T-cell (primary cell): ENCODE measurements around the gene C1orf21. TPM values are rescaled to one million over a fixed set of nuclear protein-coding genes. Genes with fewer than 3 reads are reported as not detected.

Experiments
- ATAC-seq, 4 experiments: fragments of 200-7000 bp in 3 of 4; fragments of 150-1000 bp in 1 of 4; cut with Tn5 transposase; replicated peaks in 1 of 4; 1 replicate in 3 of 4; 2 replicates in 1 of 4; pipeline ENCODE4 v1.10.0; 2021; ENCODE audit warnings: moderate library complexity in 3 of 4, mild to moderate bottlenecking in 2 of 4, moderate number of reproducible peaks in 1 of 4
- CTCF ChIA-PET, 2 donors: fragments of 300-600 bp; sonication (Branson Sonifier 250); formaldehyde crosslinking; loops; one replicate each; lab custom pipeline; 2022; ENCODE audit warnings: antibody characterized with exemption in 2 of 2; lab: Charles Lee
- POLR2A ChIA-PET, 2 donors: fragments of 300-600 bp; sonication (Branson Sonifier 250); formaldehyde crosslinking; loops; one replicate each; lab custom pipeline; 2022; ENCODE audit warnings: antibody characterized with exemption in 2 of 2; lab: Charles Lee
- DNase-seq, 35 experiments: peaks; one replicate each; pipeline versions ENCODE4 v3.0.0 to v3.0.0-alpha.2; 2013 to 2023
- H3K27ac ChIP-seq: one replicate; pipeline ENCODE4 v1.5.1; 2013; ENCODE audit warnings: low read length
- H3K27me3 ChIP-seq, 2 experiments: replicated peaks in 1 of 2; 1 replicate in 1 of 2; 2 replicates in 1 of 2; pipeline versions ENCODE4 v1.6.1 to v1.7.0; 2013; ENCODE audit warnings: low read length in 1 of 2, mixed read lengths in 1 of 2; ENCODE audit not compliant: control insufficient read depth in 2 of 2, insufficient read depth in 2 of 2; ENCODE audit errors: extremely low read depth in 1 of 2
- H3K36me3 ChIP-seq, 2 donors: 1 replicate in 1 of 2; 2 replicates in 1 of 2; pipeline versions ENCODE4 v1.6.1 to v1.7.0; 2013; ENCODE audit warnings: low read length in 1 of 2; ENCODE audit not compliant: control insufficient read depth in 2 of 2, insufficient read depth in 1 of 2; ENCODE audit errors: extremely low read depth in 1 of 2
- H3K4me1 ChIP-seq, 2 experiments: 1 replicate in 1 of 2; 2 replicates in 1 of 2; pipeline versions ENCODE4 v1.6.1 to v1.7.0; 2013; ENCODE audit warnings: low read length in 2 of 2, mixed read lengths in 1 of 2; ENCODE audit not compliant: insufficient read depth in 2 of 2, control insufficient read depth in 1 of 2; ENCODE audit errors: extremely low read depth in 1 of 2
- H3K4me3 ChIP-seq, 2 donors: 1 replicate in 1 of 2; 2 replicates in 1 of 2; pipeline versions ENCODE4 v1.5.1 to v1.7.0; 2013; ENCODE audit warnings: mild to moderate bottlenecking in 2 of 2, low read length in 1 of 2, moderate library complexity in 1 of 2; ENCODE audit not compliant: control insufficient read depth in 1 of 2; ENCODE audit errors: extremely low read depth in 1 of 2
- H3K9me3 ChIP-seq: 2 replicates; pipeline ENCODE4 v1.7.0; 2013
- H3K27ac Mint-ChIP-seq, 2 donors: one replicate each; pipeline ENCODE4 v1.8.0; 2020 to 2021; ENCODE audit warnings: mild to moderate bottlenecking in 2 of 2, mixed read lengths in 2 of 2
- H3K27me3 Mint-ChIP-seq, 2 donors: one replicate each; pipeline ENCODE4 v1.8.0; 2021 to 2022; ENCODE audit warnings: mixed read lengths in 2 of 2
- H3K36me3 Mint-ChIP-seq: one replicate; pipeline ENCODE4 v1.8.0; 2021; ENCODE audit warnings: mixed read lengths
- H3K4me1 Mint-ChIP-seq, 3 donors: one replicate each; pipeline ENCODE4 v1.8.0; 2020 to 2022; ENCODE audit warnings: mixed read lengths in 3 of 3, mild to moderate bottlenecking in 1 of 3
- H3K4me3 Mint-ChIP-seq, 3 donors: one replicate each; pipeline ENCODE4 v1.8.0; 2020 to 2022; ENCODE audit warnings: mild to moderate bottlenecking in 3 of 3, mixed read lengths in 3 of 3, moderate library complexity in 3 of 3
- H3K9me3 Mint-ChIP-seq, 3 donors: one replicate each; pipeline ENCODE4 v1.8.0; 2020 to 2022; ENCODE audit warnings: mixed read lengths in 3 of 3
- WGBS: methylation state at CpG from one replicate; pipeline ENCODE4 v1.1.5; 2013; ENCODE audit warnings: missing lambda C conversion rate; ENCODE audit not compliant: insufficient coverage; 5-methylcytosine and 5-hydroxymethylcytosine counted together
- total RNA-seq, 35 experiments: library from RNA in 6 of 35; stranded (reverse) in 6 of 35; fragments of 120-200 nt in 1 of 35; gene quantifications; one replicate each; pipeline versions ENCODE4 v1.2.1 to v1.2.4 and lab custom pipeline; 2013 to 2026

C1orf21 gene
- total RNA-seq, 5 donors from 2014 or later (not counting 1 experiment from before 2014, with no cell fraction given) = 1.4 to 17.2 (median 5.9) TPM

DNA sequence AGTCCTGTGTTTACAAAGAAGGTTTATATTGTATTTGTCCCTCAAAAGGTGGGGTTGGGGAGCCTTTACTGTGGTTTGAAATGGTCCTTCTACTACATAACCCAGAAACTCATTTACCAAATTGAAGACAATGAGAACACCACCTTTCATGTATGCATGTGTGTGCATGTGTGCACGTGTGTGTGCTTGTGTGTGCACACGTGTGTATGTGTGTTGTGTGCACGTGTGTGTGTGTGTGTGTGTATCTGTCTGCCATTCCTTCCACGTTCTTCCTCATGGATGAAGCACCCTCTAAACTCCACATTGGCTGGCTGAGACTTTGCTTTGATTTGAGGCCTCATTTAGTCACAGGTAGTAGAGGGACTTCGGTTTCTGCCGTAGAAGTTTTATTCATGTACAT, 229.7 kb downstream of the C1orf21 start:
- H3K27me3 ChIP-seq = no peaks in the 10 kb centered on the region
- CTCF ChIA-PET = interaction anchor here in 1 of 2 donors (0.6 kb wide), 1 partner anchor 952 kb away, joined by 5 read pairs; no protein-coding TSS in a partner anchor
- no peaks in the 10 kb centered on the region for H3K9me3 ChIP-seq
- Mint-ChIP-seq H3K4me1 (no peaks in the 10 kb centered on the region), H3K36me3 (no peaks in the 10 kb centered on the region), H3K9me3 (no peaks in the 10 kb centered on the region), H3K27ac (no peak overlapping the region), H3K4me3 (no peak overlapping the region), H3K27me3 (no peaks in the 10 kb centered on the region)
- H3K4me1 ChIP-seq = no peaks in the 10 kb centered on the region
- WGBS = no CpG with 5 or more reads among the region's 6 CpGs
- H3K27ac ChIP-seq = no peak overlapping the region
- H3K4me3 ChIP-seq = no peak overlapping the region
- POLR2A ChIA-PET = no interaction called here
- ATAC-seq = no peak
- DNase-seq = no peak
- peaks cover 0 to 2% of the 10 kb centered on the region in 2 donors for H3K36me3 ChIP-seq

DNA sequence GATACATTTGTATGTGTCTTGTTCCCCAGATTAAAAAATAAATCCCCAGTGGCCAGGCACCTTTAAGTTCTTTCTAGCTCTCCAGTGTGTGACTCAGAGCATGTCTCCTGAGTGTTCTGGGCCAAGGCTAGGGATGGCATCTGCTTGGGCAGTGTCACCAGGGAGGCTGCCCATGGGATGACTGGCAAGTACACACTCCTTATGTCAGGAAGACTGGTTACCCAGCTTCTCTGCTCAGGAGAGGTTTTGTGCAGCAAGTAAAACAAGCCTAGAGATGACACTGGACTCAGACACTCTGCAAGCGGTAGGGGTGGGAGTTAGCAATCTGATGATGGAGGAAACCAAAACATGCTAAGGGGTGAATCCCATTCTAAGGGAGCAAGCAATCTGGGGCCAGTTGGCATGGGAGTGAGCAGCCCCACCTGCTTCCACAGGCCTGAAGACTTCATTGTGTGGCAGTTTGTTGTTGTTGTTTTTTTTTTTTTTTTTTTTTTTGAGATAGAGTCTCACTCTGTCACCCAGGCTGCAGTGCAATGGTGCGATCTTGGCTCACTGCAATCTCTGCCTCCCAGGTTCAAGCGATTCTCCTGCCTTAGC, 230.7 kb downstream of the C1orf21 start:
- Histone ChIP-seq H3K4me1 (no peaks in the 10 kb centered on the region), H3K27ac (no peak overlapping the region), H3K36me3 (peaks cover 0 to 2% of the 10 kb centered on the region in 2 donors), H3K4me3 (no peak overlapping the region), H3K27me3 (no peaks in the 10 kb centered on the region), H3K9me3 (no peaks in the 10 kb centered on the region)
- ATAC-seq = no peak
- Mint-ChIP-seq H3K4me1 (no peaks in the 10 kb centered on the region), H3K4me3 (no peak overlapping the region), H3K27ac (no peak overlapping the region), H3K36me3 (no peaks in the 10 kb centered on the region), H3K27me3 (no peaks in the 10 kb centered on the region), H3K9me3 (no peaks in the 10 kb centered on the region)
- WGBS = 87% methylated on average over 3 of the region's 3 CpGs
- no peak for DNase-seq
- POLR2A ChIA-PET = no interaction called here
- CTCF ChIA-PET = interaction anchor here in 1 of 2 donors (0.7 kb wide), 1 partner anchor 120 kb away, joined by 3 read pairs; no protein-coding TSS in a partner anchor

DNA sequence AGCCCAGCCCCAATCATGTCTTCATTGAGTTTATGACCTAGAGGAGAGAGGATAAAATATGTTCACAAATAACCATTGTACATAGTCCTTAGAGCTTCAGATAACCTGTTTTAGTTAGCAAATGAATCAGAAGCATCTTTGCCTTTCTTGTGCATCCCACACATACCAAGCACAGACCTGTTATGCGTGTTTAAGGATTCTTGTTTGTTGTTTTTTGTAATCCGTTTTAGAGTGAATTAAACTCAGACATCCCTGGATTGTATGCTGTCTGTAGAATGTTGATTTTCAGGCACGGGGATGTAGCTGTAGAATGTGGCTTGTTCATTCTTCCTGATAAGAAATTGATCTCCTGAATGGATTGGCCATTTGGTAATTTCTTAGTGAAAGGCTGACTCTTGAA, 232.0 kb downstream of the C1orf21 start:
- 67% methylated on average over 1 of the region's 3 CpGs for WGBS
- H3K36me3 ChIP-seq = peaks cover 0 to 2% of the 10 kb centered on the region in 2 donors
- no peak overlapping the region for H3K27ac ChIP-seq
- POLR2A ChIA-PET = interaction anchor here in 1 of 2 donors (0.6 kb wide), 1 partner anchor 42 kb away, joined by 4 read pairs; no protein-coding TSS in a partner anchor
- Mint-ChIP-seq H3K4me3 (no peak overlapping the region), H3K27me3 (no peaks in the 10 kb centered on the region), H3K9me3 (no peaks in the 10 kb centered on the region), H3K27ac (no peak overlapping the region), H3K36me3 (no peaks in the 10 kb centered on the region), H3K4me1 (no peaks in the 10 kb centered on the region)
- CTCF ChIA-PET = no interaction called here
- ATAC-seq (no peak), DNase-seq (no peak)
- no peaks in the 10 kb centered on the region for H3K4me1 ChIP-seq
- H3K9me3 ChIP-seq = no peaks in the 10 kb centered on the region
- H3K4me3 ChIP-seq = no peak overlapping the region
- H3K27me3 ChIP-seq = no peaks in the 10 kb centered on the region

DNA sequence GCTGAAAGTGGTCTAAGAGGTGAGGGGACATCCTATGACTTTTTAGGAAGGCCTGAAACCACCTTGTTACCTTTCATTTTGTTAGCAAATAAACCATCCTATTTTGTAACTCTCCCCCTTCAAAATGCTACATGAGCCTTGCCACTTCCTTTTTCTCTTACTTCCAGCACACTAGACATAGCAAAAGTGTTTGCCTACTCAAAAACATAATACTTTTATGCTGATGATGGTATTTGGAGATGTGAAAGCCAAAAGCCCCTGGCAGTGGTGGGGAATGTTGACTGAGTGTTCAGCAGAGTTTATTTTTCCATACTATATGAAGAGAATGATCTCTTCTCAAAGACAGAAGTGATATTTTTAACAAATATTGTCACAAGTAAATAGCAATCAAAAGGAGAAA, 233.6 kb downstream of the C1orf21 start:
- Histone ChIP-seq H3K9me3 (no peaks in the 10 kb centered on the region), H3K36me3 (peaks cover 0 to 2% of the 10 kb centered on the region in 2 donors), H3K27me3 (no peaks in the 10 kb centered on the region), H3K4me3 (no peak overlapping the region), H3K27ac (no peak overlapping the region), H3K4me1 (no peaks in the 10 kb centered on the region)
- DNase-seq (no peak), ATAC-seq (no peak)
- H3K27ac Mint-ChIP-seq = no peak overlapping the region
- H3K9me3 Mint-ChIP-seq = no peaks in the 10 kb centered on the region
- peaks cover 0 to 2% of the 10 kb centered on the region in 2 donors for H3K27me3 Mint-ChIP-seq
- no peaks in the 10 kb centered on the region for H3K4me1 Mint-ChIP-seq
- CTCF ChIA-PET = no interaction called here
- POLR2A ChIA-PET = no interaction called here
- no peak overlapping the region for H3K4me3 Mint-ChIP-seq
- no peaks in the 10 kb centered on the region for H3K36me3 Mint-ChIP-seq

DNA sequence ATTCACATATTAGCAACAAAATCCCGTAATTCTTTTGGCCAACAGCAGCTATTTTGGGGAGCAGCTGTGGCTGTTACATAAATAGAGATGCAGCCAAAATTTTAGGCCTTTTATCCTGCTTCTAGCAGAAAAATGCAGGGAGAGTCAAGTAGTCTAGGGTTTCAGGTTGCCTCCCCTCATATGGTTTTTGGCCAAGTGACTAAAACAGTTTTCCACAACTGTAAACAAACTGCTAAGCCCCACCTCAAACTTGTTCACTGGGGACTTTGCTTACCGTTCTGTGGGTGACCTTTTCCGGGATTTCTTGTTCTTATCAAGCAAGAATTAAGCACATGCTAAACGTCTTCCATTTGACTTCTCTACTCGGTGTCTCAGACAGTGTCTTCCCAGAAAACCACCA, 234.4 kb downstream of the C1orf21 start:
- DNase-seq (no peak), ATAC-seq (no peak)
- H3K27me3 ChIP-seq = peaks cover 0 to 1% of the 10 kb centered on the region in 2 experiments
- ChIA-PET CTCF (no interaction called here), POLR2A (no interaction called here)
- no peaks in the 10 kb centered on the region for H3K9me3 Mint-ChIP-seq
- H3K4me3 Mint-ChIP-seq = no peak overlapping the region
- H3K36me3 ChIP-seq = peaks cover 0 to 2% of the 10 kb centered on the region in 2 donors
- H3K27ac Mint-ChIP-seq = no peak overlapping the region
- H3K4me3 ChIP-seq = no peak overlapping the region
- no peaks in the 10 kb centered on the region for H3K4me1 ChIP-seq
- H3K9me3 ChIP-seq = no peaks in the 10 kb centered on the region
- 93% methylated on average over 4 of the region's 5 CpGs for WGBS
- H3K36me3 Mint-ChIP-seq = no peaks in the 10 kb centered on the region
- H3K27me3 Mint-ChIP-seq = peaks cover 0 to 3% of the 10 kb centered on the region in 2 donors
- no peak overlapping the region for H3K27ac ChIP-seq
- H3K4me1 Mint-ChIP-seq = no peaks in the 10 kb centered on the region

DNA sequence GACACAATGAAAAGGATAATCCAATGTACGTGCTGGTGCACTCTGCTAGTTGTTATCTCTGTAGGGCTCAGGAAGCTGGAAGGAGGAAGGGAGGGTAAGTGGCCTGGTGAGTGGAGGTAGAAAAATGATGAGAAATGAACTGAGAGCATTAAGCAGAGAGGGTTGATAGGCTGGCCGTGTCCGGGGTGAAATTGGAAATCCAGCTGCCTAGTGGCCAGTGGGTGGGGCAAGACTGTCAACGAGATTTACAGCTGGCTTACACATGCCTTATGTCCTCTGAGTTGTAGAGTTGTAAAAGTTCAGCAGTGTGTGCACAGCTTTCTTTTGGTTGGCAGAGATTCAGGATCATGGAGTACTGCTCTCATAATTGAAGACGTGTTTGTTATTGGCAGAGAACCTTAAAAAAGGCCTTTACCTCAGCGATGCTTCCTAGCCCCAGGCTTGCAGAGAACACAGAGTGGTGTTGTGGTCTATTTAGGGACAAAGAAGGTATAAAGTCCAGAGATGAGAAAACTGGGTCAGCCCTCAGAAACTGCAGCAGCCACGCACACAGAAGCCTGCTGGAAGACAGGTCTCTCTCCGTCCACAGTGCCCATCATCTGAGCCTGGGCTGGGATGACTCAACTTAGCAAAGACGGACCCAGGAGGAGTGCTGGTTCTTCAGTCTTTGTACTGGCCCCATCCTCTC, 235.5 kb downstream of the C1orf21 start:
- CTCF ChIA-PET = interaction anchor here in 1 of 2 donors (0.6 kb wide), 1 partner anchor 357 kb away, joined by 3 read pairs; no protein-coding TSS in a partner anchor
- POLR2A ChIA-PET = no interaction called here
- H3K27me3 Mint-ChIP-seq = peaks cover 0 to 4% of the 10 kb centered on the region in 2 donors

More for the DNA sequence above, 235.5 kb downstream of the C1orf21 start:
- DNase-seq (no peak), ATAC-seq (no peak)
- 91% methylated on average over 9 of the region's 9 CpGs for WGBS
- Histone ChIP-seq H3K27me3 (peaks cover 0 to 6% of the 10 kb centered on the region in 2 experiments), H3K27ac (no peak overlapping the region), H3K36me3 (peaks cover 0 to 2% of the 10 kb centered on the region in 2 donors), H3K4me3 (no peak overlapping the region), H3K9me3 (no peaks in the 10 kb centered on the region), H3K4me1 (no peaks in the 10 kb centered on the region)
- H3K9me3 Mint-ChIP-seq = no peaks in the 10 kb centered on the region
- H3K27ac Mint-ChIP-seq = no peak overlapping the region
- no peaks in the 10 kb centered on the region for H3K36me3 Mint-ChIP-seq
- no peak overlapping the region for H3K4me3 Mint-ChIP-seq
- H3K4me1 Mint-ChIP-seq = no peaks in the 10 kb centered on the region
